Right cardiac atrium (tissue), 5 donors: ENCODE results near the gene ERGIC1. TPM values are rescaled to one million over a fixed set of nuclear protein-coding genes. Genes with fewer than 3 reads are reported as not detected.

ENCODE experiments used
- ATAC-seq, 2 donors: fragments of 200-7000 bp; cut with Tn5 transposase; one replicate each; pipeline versions ENCODE4 v1.8.0 to v1.9.1; 2020; ENCODE audit warnings: moderate library complexity in 2 of 2, mild to moderate bottlenecking in 1 of 2
- DNase-seq, 3 donors: peaks; one replicate each; pipeline ENCODE4 v3.0.0-alpha.2; 2020
- H3K27ac ChIP-seq: one replicate; pipeline ENCODE4 v1.5.1; 2013; ENCODE audit warnings: mild to moderate bottlenecking, low read length, control low read depth, moderate library complexity
- H3K27me3 ChIP-seq: one replicate; pipeline ENCODE4 v1.6.1; 2013; ENCODE audit not compliant: control insufficient read depth, insufficient read depth
- H3K4me1 ChIP-seq: one replicate; pipeline ENCODE4 v1.6.1; 2013; ENCODE audit warnings: low read length; ENCODE audit not compliant: control insufficient read depth, insufficient read depth
- H3K4me3 ChIP-seq: one replicate; pipeline ENCODE4 v1.5.1; 2013; ENCODE audit warnings: low read length, control low read depth
- H3K9me3 ChIP-seq: one replicate; pipeline ENCODE4 v1.6.1; 2013; ENCODE audit warnings: low read length; ENCODE audit not compliant: control insufficient read depth
- WGBS: extraction: QIAGEN DNeasy Blood & Tissue Kit; methylation state at CpG from one replicate; pipeline ENCODE4 v1.1.7; 2013; 5-methylcytosine and 5-hydroxymethylcytosine counted together
- intact Hi-C, 4 donors: fragments of 100-400 bp; cut with DNase I; formaldehyde crosslinking; loops; one replicate each; pipeline versions ENCODE4 v1.11.0 to v1.14.0; 2022 to 2023
- polyA plus RNA-seq: library from polyadenylated mRNA; stranded (reverse); fragments of 200-250 nt; gene quantifications from one replicate; pipeline ENCODE4 v1.2.3, GENCODE V29; 2013
- total RNA-seq, 4 donors: library from RNA; stranded (reverse); fragmentation: NEBNext Ultra II Directional; extraction: Animal tissue kit (Norgen Biotek cat#: 25700); gene quantifications; one replicate each; pipeline ENCODE4 v1.2.1, GENCODE V29; 2021
- donor health status: healthy with polysubstance abuse.
- donor health status: DM: no; HTN: yes; CAD: no.
- donor health status: DM: no; HTN: no; CAD: no.
- donor health status: DM: no; HTN: yes; CAD: no; lungs with severe emphysema.
- donor health status: DM: yes; HTN: yes; CAD: no.

Gene ERGIC1
- total and polyA plus RNA-seq, 5 donors = 73.1 to 96.8 (median 85.0) TPM

- intact Hi-C loops = loop anchor here in 1 of 4 donors (5.0 kb wide), 1 partner anchor 141 kb away; the partner anchor contains the start of gene DUSP1
- DNase-seq = peak in 2 of 3 donors; percentile 40 to 57
- Histone ChIP-seq H3K27ac (no peak overlapping the region), H3K4me1 (no peaks in the 10 kb centered on the region), H3K9me3 (no peaks in the 10 kb centered on the region), H3K4me3 (no peak overlapping the region), H3K27me3 (no peaks in the 10 kb centered on the region)
- WGBS = 64% methylated on average over 11 of the region's 11 CpGs
- peak in 1 of 2 donors; percentile 54 for ATAC-seq
Observed at GRCh38 chr5:172913117-172913850, 79.2 kb downstream of the ERGIC1 start.

DNA sequence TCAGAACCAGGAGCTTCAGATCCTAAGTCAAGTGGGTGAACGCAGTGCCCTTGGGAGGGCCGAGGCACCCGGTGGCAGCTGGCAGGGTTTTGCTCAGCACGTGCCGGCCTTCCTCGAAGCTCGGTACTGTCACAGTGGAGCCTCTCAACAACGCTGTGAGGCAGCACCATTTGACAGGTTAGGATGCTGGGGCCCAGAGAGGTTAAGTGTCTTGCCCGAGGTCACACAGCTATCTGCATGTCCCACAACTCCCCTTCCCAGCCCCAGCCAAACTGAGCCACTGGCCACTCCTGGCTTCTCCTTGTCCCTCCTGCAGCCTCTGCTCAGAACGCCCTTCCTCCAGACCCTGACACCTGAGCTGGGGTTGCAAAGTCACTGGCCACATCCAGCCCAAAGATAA lies 81.5 kb downstream of the ERGIC1 start:
- Histone ChIP-seq H3K4me1 (no peaks in the 10 kb centered on the region), H3K27ac (no peak overlapping the region), H3K27me3 (no peaks in the 10 kb centered on the region), H3K4me3 (no peak overlapping the region), H3K9me3 (no peaks in the 10 kb centered on the region)
- ATAC-seq (no peak), DNase-seq (peak in 1 of 3 donors; percentile 39)
- 98% methylated on average over 10 of the region's 10 CpGs for WGBS
- intact Hi-C loops = no loop called here

GRCh38 chr5:172918421-172919371 lies 84.6 kb downstream of the ERGIC1 start:
- Histone ChIP-seq H3K4me1 (no peaks in the 10 kb centered on the region), H3K27ac (no peak overlapping the region), H3K4me3 (no peak overlapping the region), H3K27me3 (no peaks in the 10 kb centered on the region), H3K9me3 (no peaks in the 10 kb centered on the region)
- no peak for DNase-seq
- 83% methylated on average over 28 of the region's 28 CpGs for WGBS
- intact Hi-C loops = no loop called here
- no peak for ATAC-seq

GRCh38 chr5:172919525-172920446 lies 85.7 kb downstream of the ERGIC1 start:
- DNase-seq (peak in 2 of 3 donors; percentile 61 to 68), ATAC-seq (peak; percentile 12 to 17)
- Histone ChIP-seq H3K4me1 (no peaks in the 10 kb centered on the region), H3K27me3 (no peaks in the 10 kb centered on the region), H3K4me3 (no peak overlapping the region), H3K9me3 (no peaks in the 10 kb centered on the region), H3K27ac (no peak overlapping the region)
- intact Hi-C loops = loop anchor here in 1 of 4 donors (10.0 kb wide), 1 partner anchor 435 kb away; no protein-coding TSS in a partner anchor
- 75% methylated on average over 16 of the region's 16 CpGs for WGBS

DNA sequence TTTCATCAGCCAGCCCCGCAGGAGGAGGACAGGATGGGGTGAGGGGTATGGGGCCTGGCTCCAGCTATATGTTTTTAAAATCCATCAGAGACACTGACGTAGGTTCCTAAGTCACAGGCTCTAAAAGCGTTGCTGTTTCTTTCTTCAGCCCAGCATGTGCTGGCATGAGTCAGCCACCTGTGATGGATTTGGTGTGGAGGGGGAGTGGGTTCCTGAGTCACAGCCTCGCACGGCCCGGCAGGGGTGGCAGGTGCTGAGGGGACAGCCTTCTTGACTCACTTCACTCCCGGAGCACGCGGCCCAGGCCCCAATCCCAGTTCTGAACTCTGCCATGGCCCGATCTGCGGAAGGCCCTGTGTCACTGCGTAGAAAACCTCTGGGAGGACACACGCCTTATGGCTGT lies 86.4 kb downstream of the ERGIC1 start:
- Histone ChIP-seq H3K4me1 (no peaks in the 10 kb centered on the region), H3K27ac (no peak overlapping the region), H3K4me3 (no peak overlapping the region), H3K27me3 (no peaks in the 10 kb centered on the region), H3K9me3 (no peaks in the 10 kb centered on the region)
- intact Hi-C loops = loop anchor here in 1 of 4 donors (10.0 kb wide), 1 partner anchor 436 kb away; no protein-coding TSS in a partner anchor
- ATAC-seq = peak in 1 of 2 donors; percentile 22
- peak in 1 of 3 donors; percentile 28 for DNase-seq
- 84% methylated on average over 13 of the region's 13 CpGs for WGBS

- intact Hi-C loops = loop anchor here in 1 of 4 donors (10.0 kb wide), 1 partner anchor 436 kb away; no protein-coding TSS in a partner anchor
- no peak overlapping the region for H3K27ac ChIP-seq
Observed at GRCh38 chr5:172920995-172921394, 86.9 kb downstream of the ERGIC1 start.

GRCh38 chr5:172921906-172922305 lies 87.9 kb downstream of the ERGIC1 start:
- Histone ChIP-seq H3K4me3 (no peak overlapping the region), H3K27me3 (no peaks in the 10 kb centered on the region), H3K27ac (no peak overlapping the region), H3K9me3 (no peaks in the 10 kb centered on the region), H3K4me1 (no peaks in the 10 kb centered on the region)
- intact Hi-C loops = loop anchor here in 1 of 4 donors (10.0 kb wide), 1 partner anchor 437 kb away; no protein-coding TSS in a partner anchor
- ATAC-seq = no peak
- DNase-seq = no peak
- WGBS = 95% methylated on average over 7 of the region's 7 CpGs

More at GRCh38 chr5:172920995-172921394, 86.9 kb downstream of the ERGIC1 start:
- DNase-seq = peak in 1 of 3 donors; percentile 33
- Histone ChIP-seq H3K4me1 (no peaks in the 10 kb centered on the region), H3K4me3 (no peak overlapping the region), H3K9me3 (no peaks in the 10 kb centered on the region), H3K27me3 (no peaks in the 10 kb centered on the region)
- WGBS = 97% methylated on average over 12 of the region's 12 CpGs
- ATAC-seq = no peak

GRCh38 chr5:172923539-172923938 lies 89.5 kb downstream of the ERGIC1 start:
- no peaks in the 10 kb centered on the region for H3K9me3 ChIP-seq
- no peaks in the 10 kb centered on the region for H3K4me1 ChIP-seq
- 88% methylated on average over 5 of the region's 5 CpGs for WGBS
- no peaks in the 10 kb centered on the region for H3K27me3 ChIP-seq
- ATAC-seq (no peak), DNase-seq (no peak)
- no peak overlapping the region for H3K4me3 ChIP-seq
- intact Hi-C loops = loop anchor here in 1 of 4 donors (10.0 kb wide), 1 partner anchor 439 kb away; no protein-coding TSS in a partner anchor
- H3K27ac ChIP-seq = no peak overlapping the region

DNA sequence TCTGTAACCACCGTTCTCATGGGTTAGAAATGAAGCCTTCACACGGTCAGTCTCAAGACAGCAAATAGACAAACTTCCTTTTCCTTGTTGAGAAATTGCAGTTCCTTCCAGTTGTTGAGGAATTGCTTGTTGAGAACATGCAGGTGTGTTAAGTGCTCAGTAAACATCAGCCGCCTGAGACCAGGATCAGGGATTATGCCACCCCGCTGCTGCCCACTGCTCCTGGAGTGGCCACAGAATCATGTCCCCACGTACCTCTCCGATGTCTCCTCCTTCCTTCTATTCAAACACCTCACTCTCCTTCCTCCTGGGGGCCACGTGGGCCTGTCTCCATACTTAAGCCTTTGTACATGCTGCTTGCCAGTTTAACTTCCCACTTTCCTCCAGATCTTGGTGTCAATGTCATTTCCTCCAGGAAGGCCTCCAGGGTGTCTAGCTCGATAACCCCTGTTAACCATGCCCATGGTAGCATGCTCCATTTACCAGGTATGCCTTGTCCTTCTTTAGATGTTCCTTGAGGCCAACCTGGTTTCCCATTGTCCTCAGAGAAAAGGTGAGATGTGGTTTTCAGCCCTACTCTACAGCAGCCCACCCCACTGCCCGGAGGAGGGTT lies 91.4 kb downstream of the ERGIC1 start:
- Histone ChIP-seq H3K9me3 (no peaks in the 10 kb centered on the region), H3K4me1 (no peaks in the 10 kb centered on the region), H3K27ac (no peak overlapping the region), H3K4me3 (no peak overlapping the region), H3K27me3 (no peaks in the 10 kb centered on the region)
- DNase-seq (no peak), ATAC-seq (no peak)
- intact Hi-C loops = loop anchor here in 1 of 4 donors (10.0 kb wide), 1 partner anchor 441 kb away; no protein-coding TSS in a partner anchor
- 70% methylated on average over 9 of the region's 9 CpGs for WGBS
